Ishikawa (cell line): ENCODE measurements around the gene BRWD1.

Experiments used
- CEBPB ChIP-seq: IDR thresholded peaks from 2 replicates; pipeline ENCODE4 v1.6.1; 2012
- CREB1 ChIP-seq: IDR thresholded peaks from 2 replicates; pipeline ENCODE4 v1.6.1; 2012; ENCODE audit warnings: low read depth
- MAX ChIP-seq: IDR thresholded peaks from 2 replicates; pipeline ENCODE4 v1.6.1; 2012
- REST ChIP-seq: IDR thresholded peaks from 2 replicates; pipeline ENCODE4 v1.6.1; 2012; ENCODE audit warnings: low read depth, mild to moderate bottlenecking
- YY1 ChIP-seq: IDR thresholded peaks from 2 replicates; pipeline ENCODE4 v1.6.1; 2012; ENCODE audit warnings: low read depth

DNA sequence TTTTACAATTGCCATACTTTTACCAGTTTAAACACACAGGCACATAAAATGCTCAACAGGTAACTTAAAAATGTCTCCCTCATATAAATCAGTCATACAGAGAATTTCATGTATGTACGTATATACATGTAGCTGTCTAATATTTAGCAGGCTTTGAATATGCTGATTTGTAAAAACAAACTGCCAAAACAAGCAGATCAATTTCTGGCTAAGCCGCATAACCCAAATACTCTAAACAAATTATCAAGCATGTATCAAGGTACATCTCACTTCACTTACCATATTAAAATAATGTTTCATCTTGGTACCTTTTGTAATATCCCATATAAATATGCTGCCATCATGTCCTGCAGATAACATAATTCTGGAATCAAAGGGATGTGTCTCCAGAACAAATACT is 43.8 kb downstream of the BRWD1 start:
- TF ChIP-seq MAX, result no peak
- no peak for TF ChIP-seq YY1
- no peak for TF ChIP-seq CREB1
- no peak for TF ChIP-seq REST
- TF ChIP-seq CEBPB, result no peak
